Progenitor cell of endocrine pancreas (in vitro differentiated cells): Measurements from ENCODE around the gene POTEM. TPM values are rescaled to one million over a fixed set of nuclear protein-coding genes. Genes with fewer than 3 reads are reported as not detected.
"Not testable (repeated sequence)": the region's sequence is repeated elsewhere in the genome, so short reads cannot be mapped to it uniquely, and the experiment has no call there.

Experiments used
- DNase-seq: peaks from one replicate; pipeline ENCODE4 v3.0.0; 2021; ENCODE audit warnings: low spot score; ENCODE audit not compliant: unreplicated experiment
- H3K27ac Mint-ChIP-seq: 2 replicates; pipeline ENCODE4 v1.8.0; 2021; ENCODE audit warnings: mild to moderate bottlenecking, moderate library complexity, mixed read lengths
- H3K27me3 Mint-ChIP-seq: 2 replicates; pipeline ENCODE4 v1.8.0; 2021; ENCODE audit warnings: mixed read lengths
- H3K36me3 Mint-ChIP-seq: 2 replicates; pipeline ENCODE4 v1.8.0; 2022; ENCODE audit warnings: mixed read lengths; ENCODE audit not compliant: insufficient read depth
- H3K4me1 Mint-ChIP-seq: 2 replicates; pipeline ENCODE4 v1.8.0; 2021; ENCODE audit warnings: low read depth, mixed read lengths
- H3K4me3 Mint-ChIP-seq: 2 replicates; pipeline ENCODE4 v1.8.0; 2021; ENCODE audit warnings: low read depth, mild to moderate bottlenecking, moderate library complexity, mixed read lengths
- H3K9me3 Mint-ChIP-seq: 2 replicates; pipeline ENCODE4 v1.8.0; 2021; ENCODE audit warnings: low read depth, mixed read lengths
- long read RNA-seq: library from polyadenylated mRNA; unstranded; transcript quantifications from one replicate; pipeline ENCODE4 v2.0.0, GENCODE V29; 2020
- total RNA-seq: library from RNA; stranded (reverse); gene quantifications from 2 replicates; pipeline ENCODE4 v1.2.1, GENCODE V29; 2021

Gene POTEM
- total RNA-seq: not detected in 2 replicates
- long read RNA-seq: 0 reads

DNA sequence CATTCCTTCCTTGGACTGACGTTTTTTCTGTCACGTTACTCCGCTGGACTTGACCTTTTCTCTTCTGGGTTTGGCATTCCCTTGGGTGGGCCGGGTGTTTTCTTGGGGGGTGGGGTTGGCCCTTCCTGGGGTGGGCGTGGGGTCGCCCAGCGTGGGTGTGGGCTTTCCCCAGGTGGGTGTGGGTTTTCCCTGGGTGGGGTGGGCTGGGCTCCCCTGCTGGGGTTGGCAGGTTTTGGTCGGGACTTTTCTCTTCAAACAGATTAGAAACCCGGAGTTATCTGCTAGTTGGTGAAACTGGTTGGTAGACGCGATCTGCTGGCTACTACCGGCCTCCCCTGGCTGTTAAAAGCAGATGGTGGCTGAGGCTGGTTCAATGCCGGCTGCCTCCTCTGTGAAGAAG lies at the start of gene POTEM:
POTEM (plus strand) TSS at position 301 of the 400 bp plus-strand sequence; CDS start at position 353, 52 bp downstream.
- H3K27ac Mint-ChIP-seq, H3K36me3 Mint-ChIP-seq, H3K27me3 Mint-ChIP-seq, H3K4me3 Mint-ChIP-seq, H3K4me1 Mint-ChIP-seq, DNase-seq, H3K9me3 Mint-ChIP-seq: not testable (repeated sequence)

DNA sequence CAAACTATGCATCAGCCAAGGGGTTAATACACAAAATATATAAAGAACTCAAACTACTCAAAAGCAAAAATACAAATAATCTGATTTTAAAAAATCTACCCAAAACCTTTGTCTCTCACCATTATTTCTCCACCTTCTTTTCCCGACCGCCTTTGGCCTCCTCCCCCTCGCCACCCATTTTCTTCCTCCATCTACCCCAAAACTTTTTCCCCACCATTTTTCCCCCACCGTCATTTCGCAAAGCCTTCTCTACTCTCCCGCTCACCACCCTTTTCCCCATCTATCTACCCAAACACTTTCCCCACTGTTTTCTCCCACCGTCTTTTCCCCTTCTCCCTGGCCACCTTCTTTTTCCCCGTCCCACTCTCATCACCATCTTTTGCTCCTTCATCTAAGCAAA lies 48.9 kb upstream of the POTEM start:
- H3K4me1 Mint-ChIP-seq, H3K9me3 Mint-ChIP-seq, H3K27ac Mint-ChIP-seq, DNase-seq, H3K4me3 Mint-ChIP-seq, H3K36me3 Mint-ChIP-seq, H3K27me3 Mint-ChIP-seq: not testable (repeated sequence)

DNA sequence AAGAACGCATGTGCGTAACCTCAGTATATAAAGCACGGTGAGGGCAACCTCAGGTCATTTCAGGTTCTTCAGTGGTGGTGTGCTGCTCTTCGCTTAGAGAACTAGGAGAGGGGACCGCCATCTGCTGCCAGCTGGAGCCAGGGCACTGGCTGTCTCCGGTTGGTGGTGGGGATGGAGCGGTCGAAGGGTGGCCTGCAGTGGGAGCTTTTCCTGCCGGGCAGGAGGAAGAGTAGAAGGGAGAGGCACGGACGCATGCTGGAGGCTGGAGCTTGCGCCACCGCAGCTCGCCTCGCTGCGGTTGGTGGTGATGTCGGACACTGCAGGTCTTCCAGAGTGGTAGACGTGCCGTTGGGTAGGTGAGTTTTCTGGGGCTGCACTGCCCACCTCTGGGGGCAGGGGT lies 47.2 kb upstream of the POTEM start:
- not testable (repeated sequence) for H3K9me3 Mint-ChIP-seq, H3K4me1 Mint-ChIP-seq, H3K27me3 Mint-ChIP-seq, H3K36me3 Mint-ChIP-seq, H3K4me3 Mint-ChIP-seq, H3K27ac Mint-ChIP-seq, DNase-seq

DNA sequence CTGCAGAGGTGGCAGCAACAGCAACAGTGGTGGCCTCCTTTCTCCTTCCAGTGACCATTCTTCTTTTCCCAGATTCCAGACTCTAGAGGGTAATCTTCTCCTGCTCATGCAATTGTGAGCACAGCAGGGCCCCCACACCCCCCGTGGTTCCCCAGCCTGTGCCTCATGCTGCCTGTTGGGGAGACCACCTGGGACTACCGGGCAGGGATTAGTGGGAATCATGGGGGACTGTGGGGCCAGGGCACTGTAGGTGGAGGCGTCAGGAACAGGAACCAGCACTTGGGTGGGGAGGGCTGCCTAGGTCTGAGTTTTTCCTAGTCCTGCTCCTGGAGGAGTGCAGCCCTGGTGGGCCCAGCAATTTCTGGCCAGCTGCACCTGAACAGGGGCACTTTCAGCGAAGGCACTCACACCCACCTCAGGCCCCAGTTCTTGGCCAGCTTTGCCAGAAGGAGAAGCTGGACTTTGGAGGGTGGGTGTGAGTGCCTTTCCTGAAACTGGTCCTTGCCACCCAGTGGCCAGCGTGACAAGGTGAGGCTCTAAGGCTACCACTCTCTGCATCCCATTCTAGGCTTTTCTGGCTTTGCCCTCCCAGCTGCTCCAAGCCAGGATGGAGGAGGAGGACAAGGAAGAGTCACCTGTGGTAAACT lies 46.1 kb upstream of the POTEM start:
- not testable (repeated sequence) for H3K36me3 Mint-ChIP-seq, H3K4me3 Mint-ChIP-seq, H3K4me1 Mint-ChIP-seq, DNase-seq, H3K27ac Mint-ChIP-seq, H3K27me3 Mint-ChIP-seq, H3K9me3 Mint-ChIP-seq

DNA sequence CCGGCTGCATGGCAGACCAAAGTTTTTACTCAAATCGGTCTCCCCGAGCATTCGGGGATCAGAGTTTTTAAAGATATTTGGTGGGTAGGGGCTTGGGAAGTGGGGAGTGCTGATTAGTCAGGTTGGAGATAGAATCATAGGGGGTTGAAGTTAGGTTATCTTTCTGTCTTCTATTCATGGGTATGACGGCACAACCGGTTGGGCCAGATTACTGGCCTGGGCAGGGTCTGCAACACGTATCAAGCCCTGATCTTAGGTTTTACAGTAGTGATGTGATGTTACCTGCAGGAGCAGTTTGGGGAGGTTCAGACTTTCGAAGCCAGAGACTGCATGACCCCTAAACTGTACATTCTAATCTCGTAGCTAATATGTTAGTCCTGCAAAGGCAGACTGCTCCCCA lies 30.4 kb upstream of the POTEM start:
- not testable (repeated sequence) for H3K36me3 Mint-ChIP-seq, H3K9me3 Mint-ChIP-seq, H3K27me3 Mint-ChIP-seq, H3K27ac Mint-ChIP-seq, DNase-seq, H3K4me3 Mint-ChIP-seq, H3K4me1 Mint-ChIP-seq

DNA sequence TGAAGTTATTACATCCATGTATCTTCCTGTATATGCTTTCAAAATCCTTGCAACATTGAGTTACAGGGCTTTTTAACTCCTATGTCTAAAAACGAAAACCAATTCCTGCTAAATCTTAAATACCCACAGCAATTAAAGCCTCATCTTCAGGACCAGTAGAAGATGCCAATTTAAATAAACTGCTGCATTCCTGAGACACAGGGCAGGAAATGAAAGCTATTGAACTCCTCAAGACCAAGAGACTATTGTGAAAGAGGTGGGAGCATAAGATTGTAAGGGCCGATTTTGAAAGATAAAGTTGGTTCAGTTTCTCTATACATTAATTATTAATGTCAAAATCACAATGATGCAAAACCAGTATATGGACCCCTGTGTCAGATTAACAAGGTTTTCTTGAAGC lies 28.5 kb upstream of the POTEM start:
- not testable (repeated sequence) for H3K4me3 Mint-ChIP-seq, DNase-seq, H3K4me1 Mint-ChIP-seq, H3K27ac Mint-ChIP-seq, H3K36me3 Mint-ChIP-seq, H3K27me3 Mint-ChIP-seq, H3K9me3 Mint-ChIP-seq

DNA sequence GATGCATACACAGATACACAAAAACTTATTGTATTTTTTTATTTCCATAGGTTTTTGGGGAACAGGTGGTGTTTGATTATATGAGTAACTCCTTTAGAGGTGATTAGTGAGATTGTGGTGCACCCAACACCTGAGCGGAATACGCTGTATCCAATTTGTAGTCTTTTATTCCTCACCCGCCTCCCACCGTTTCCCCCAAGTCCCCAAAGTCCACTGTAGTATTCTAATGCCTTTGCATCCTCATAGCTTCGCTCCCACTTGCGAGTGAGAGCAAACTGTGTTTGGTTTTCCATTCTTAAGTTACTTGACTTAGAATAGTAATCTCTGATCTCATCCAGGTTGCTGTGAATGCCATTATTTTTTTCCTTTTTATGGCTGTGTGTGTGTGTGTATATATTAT lies 17.3 kb upstream of the POTEM start:
- DNase-seq, H3K27me3 Mint-ChIP-seq, H3K4me3 Mint-ChIP-seq, H3K27ac Mint-ChIP-seq, H3K4me1 Mint-ChIP-seq, H3K9me3 Mint-ChIP-seq, H3K36me3 Mint-ChIP-seq: not testable (repeated sequence)

DNA sequence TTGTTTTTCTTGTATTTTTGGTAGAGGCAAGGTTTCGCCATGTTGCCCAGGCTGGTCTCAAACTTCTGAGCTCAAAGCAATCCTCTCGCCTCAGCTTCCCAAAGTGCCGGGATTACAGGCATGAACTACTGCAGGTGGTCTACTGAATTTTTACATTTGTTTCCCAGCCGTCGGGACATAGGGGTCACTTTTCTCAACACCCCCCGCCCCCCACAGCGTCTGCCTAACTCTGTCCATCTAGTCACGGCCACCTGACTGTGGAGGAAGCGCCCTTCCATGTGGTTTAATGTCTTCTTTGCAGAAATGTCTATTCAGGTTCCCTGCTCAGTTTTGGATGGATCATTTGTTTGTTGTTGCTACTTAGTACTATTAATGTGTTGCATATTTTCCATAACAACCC lies 14.1 kb upstream of the POTEM start:
- not testable (repeated sequence) for H3K36me3 Mint-ChIP-seq, H3K27me3 Mint-ChIP-seq, H3K4me1 Mint-ChIP-seq, H3K4me3 Mint-ChIP-seq, H3K9me3 Mint-ChIP-seq, DNase-seq, H3K27ac Mint-ChIP-seq

DNA sequence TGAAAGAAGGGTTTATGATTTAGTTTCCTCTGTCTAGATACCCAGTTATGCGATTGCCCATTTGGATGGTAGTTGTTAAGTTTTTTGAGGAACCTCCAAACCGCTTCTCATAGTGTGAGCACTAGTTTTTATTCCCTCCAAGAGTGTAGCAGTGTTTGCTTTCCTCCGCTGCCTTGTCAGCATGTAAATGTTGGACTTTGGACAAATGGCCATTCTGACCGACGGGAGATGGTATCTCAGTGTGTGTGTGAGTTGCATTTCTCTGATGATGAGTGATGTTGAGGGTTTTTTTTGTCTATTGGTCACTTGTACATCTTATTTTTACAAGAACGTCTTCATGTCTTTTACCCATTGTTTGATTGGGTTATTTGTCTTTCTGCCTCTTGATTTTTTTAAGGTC lies 11.4 kb upstream of the POTEM start:
- H3K27ac Mint-ChIP-seq, H3K4me3 Mint-ChIP-seq, H3K9me3 Mint-ChIP-seq, DNase-seq, H3K4me1 Mint-ChIP-seq, H3K36me3 Mint-ChIP-seq, H3K27me3 Mint-ChIP-seq: not testable (repeated sequence)

DNA sequence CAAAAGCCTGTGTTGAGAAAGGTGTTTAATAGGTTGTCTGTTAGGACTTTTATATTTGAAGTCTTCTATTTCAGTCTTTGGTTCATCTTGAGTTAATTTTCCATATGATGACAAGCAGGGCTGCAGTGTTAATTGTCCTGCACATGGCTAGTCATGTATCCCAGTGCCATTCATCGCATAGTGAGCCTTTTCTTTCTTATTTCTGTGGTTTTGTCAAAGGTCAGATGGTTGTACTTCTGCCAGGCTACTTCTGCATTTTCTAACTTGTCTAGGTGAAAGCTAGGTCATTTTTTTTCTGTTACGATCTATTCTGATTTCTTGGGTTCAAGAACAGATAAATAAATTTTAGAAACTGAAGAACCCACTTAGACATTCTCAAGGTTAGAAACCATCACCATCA lies 5.7 kb upstream of the POTEM start:
- not testable (repeated sequence) for H3K9me3 Mint-ChIP-seq, H3K4me1 Mint-ChIP-seq, DNase-seq, H3K36me3 Mint-ChIP-seq, H3K27ac Mint-ChIP-seq, H3K4me3 Mint-ChIP-seq, H3K27me3 Mint-ChIP-seq

DNA sequence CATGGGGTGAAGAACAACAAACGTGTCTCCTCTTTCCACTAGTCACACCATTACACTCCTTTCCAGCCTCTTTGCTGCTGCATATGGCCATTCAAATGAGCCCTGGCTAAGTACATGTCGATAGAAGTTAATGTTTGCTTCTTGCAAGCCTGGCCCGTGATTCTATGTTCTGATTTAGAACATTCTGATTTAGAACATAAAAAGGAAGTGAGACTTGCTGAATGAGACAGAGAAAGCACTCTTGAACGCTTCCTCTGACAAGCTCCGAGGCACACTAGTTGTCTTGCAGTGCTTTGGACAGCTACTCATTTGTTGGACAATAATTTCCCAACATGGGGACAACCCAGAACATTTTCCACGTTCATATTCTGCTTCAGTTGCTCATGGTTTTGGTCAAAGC lies 5.1 kb upstream of the POTEM start:
- H3K4me1 Mint-ChIP-seq: not testable (repeated sequence)

DNA sequence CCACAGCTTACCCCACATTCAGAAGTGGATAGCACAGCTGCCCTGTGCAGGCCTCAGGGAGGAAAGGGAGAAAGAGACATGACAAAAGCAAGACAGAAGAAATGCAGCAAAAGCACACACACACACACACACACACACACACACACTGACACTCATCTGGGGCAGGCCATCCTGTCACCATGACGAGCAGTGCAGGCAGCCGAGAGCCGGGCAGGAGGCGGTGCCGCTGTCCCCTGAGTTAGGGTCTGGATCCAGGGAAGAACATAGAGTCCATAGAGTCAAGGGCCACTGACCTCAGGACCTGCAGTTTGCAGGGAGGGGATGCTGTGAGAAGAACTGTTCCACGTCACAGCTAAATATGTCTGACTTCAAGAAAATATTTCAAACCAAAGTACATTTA lies 4.0 kb upstream of the POTEM start:
- not testable (repeated sequence) for H3K9me3 Mint-ChIP-seq, H3K4me1 Mint-ChIP-seq, DNase-seq, H3K4me3 Mint-ChIP-seq, H3K36me3 Mint-ChIP-seq, H3K27me3 Mint-ChIP-seq, H3K27ac Mint-ChIP-seq

More for the DNA sequence above, 5.1 kb upstream of the POTEM start:
- not testable (repeated sequence) for DNase-seq, H3K27me3 Mint-ChIP-seq, H3K36me3 Mint-ChIP-seq, H3K27ac Mint-ChIP-seq, H3K4me3 Mint-ChIP-seq, H3K9me3 Mint-ChIP-seq

DNA sequence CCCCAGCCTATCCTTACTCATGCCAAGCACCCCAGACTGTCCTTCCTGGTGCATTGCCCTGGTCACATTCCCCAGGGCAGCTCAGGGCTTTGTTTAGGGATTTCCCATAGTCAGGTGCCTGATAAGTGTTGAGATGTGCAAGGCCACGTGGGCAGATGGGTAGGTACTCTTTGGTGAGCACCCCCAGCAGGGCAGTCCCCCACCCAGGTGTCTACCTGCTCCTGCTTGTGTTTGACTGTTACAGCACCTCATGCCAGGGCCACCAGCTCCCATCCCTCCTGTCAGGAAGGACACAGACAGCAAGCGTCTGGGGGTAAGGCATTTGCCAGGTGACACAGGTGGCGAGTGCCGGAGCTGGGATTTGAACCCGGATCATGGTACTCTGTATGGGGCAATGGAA lies 2.4 kb upstream of the POTEM start:
- H3K27ac Mint-ChIP-seq, H3K36me3 Mint-ChIP-seq, H3K9me3 Mint-ChIP-seq, H3K4me3 Mint-ChIP-seq, H3K27me3 Mint-ChIP-seq, DNase-seq, H3K4me1 Mint-ChIP-seq: not testable (repeated sequence)

DNA sequence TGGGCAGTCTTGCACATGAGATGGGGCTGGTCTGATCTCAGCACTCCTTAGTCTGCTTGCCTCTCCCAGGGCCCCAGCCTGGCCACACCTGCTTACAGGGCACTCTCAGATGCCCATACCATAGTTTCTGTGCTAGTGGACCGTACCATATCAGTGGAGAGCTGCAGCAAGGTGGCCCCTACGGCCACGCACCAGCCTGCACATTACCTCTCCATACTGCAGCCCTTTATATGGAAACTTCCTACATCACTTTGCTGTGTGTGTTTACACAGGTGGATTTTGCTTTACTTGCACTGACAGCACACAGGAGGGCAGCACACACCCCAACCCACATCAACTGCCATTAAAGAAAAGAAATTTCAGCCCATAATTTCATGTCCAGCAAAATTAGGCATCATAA lies 35.3 kb downstream of the POTEM start:
- not testable (repeated sequence) for H3K36me3 Mint-ChIP-seq, H3K27ac Mint-ChIP-seq, H3K4me1 Mint-ChIP-seq, H3K27me3 Mint-ChIP-seq, H3K9me3 Mint-ChIP-seq, H3K4me3 Mint-ChIP-seq, DNase-seq
